ENCODE measurements around the gene MANBA. TPM values are rescaled to one million over a fixed set of nuclear protein-coding genes. Genes with fewer than 3 reads are reported as not detected.

Gene MANBA
- total RNA-seq (2021) (4.0 and 5.5 TPM in 2 replicates), Bru-seq, nascent RNA (percentile 53 among the genes with signal in this experiment), BruChase-seq, experiment 1, labeled RNA remaining after a 2-hour chase (percentile 53 among the genes with signal in this experiment), BruChase-seq, experiment 2, labeled RNA remaining after a 6-hour chase (percentile 48 among the genes with signal in this experiment)
- long read RNA-seq, partial matches to known transcripts, result 4 of 9 reads
- long read RNA-seq, other reads (novel, unspliced or antisense), result 1 of 9 reads

DNA sequence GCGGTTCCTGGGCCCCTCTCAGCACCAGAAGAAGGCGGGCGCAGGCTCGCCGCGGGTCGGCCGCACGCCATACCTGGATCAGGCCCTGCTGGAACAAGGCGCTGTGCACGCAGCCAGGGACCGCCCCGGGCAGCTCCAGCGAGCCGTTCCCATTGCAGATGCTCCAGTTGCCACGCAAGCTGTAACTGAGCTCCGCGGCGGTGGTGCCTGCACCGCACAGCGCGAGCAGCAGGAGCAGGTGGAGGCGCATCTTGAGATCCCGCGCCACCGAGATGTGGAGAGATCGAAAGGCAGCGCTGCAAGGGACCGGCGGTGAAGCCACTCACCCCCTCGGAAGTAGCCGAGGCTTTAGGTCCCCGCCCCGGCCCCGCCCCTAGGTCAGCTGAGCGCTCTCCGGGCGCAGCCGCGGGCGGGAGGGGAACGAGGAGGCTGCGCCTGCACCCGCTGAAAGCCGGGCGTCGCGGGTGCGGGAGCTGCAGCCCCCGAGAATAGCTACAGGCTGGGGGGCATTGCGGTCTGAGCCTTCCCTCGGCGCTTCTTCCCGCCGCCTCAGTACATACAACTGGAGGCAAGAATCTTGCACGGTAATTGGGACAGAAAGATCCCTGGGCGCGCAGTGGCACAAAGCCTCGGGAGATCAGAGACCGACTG, at the start of gene MANBA:
MANBA (minus strand) TSS at position 324 of the 651 bp plus-strand sequence; CDS start at position 250, 74 bp downstream.
- H3K27ac ChIP-seq (ENCODE audit: low read depth, low read length, poor library complexity, severe bottlenecking), result no peak within 1 kb of the TSS
- no TSS peak for BruUV-seq (replicated peaks)
- ChIA-PET POLR2A (ENCODE audit: low non-redundant PET) (interaction anchor here (0.6 kb wide), 1 partner anchor 105 kb away, joined by 3 read pairs; no protein-coding TSS in a partner anchor), CTCF (no interaction called here)
- TF ChIP-seq EZH2 (IDR thresholded peaks at IDR 0.05; ENCODE audit: borderline replicate concordance, low read depth, low read length, poor library complexity, severe bottlenecking), result no peak
- intact Hi-C loops (cut with micrococcal nuclease; ENCODE audit: unreplicated experiment), result loop anchor here (10.0 kb wide), 1 partner anchor 136 kb away; no protein-coding TSS in a partner anchor
- peak within 1 kb of the TSS; percentile 73 for H3K4me3 ChIP-seq (ENCODE audit: low read depth, low read length, poor library complexity, severe bottlenecking)
- peak; percentile 81 for DNase-seq (ENCODE audit: low spot score)
- H3K36me3 ChIP-seq (ENCODE audit: insufficient read depth, low read length, poor library complexity, severe bottlenecking), result no peaks in the 10 kb centered on the region
- H3K9me3 ChIP-seq (ENCODE audit: low read depth, low read length, poor library complexity, severe bottlenecking), result no peaks in the 10 kb centered on the region
- no peaks in the 10 kb centered on the region for H3K27me3 ChIP-seq (replicated peaks; ENCODE audit: insufficient read depth, low read depth, low read length, poor library complexity)
- H3K4me1 ChIP-seq (ENCODE audit: insufficient read depth, low read length, poor library complexity, severe bottlenecking), result peaks cover 6% of the 10 kb centered on the region

DNA sequence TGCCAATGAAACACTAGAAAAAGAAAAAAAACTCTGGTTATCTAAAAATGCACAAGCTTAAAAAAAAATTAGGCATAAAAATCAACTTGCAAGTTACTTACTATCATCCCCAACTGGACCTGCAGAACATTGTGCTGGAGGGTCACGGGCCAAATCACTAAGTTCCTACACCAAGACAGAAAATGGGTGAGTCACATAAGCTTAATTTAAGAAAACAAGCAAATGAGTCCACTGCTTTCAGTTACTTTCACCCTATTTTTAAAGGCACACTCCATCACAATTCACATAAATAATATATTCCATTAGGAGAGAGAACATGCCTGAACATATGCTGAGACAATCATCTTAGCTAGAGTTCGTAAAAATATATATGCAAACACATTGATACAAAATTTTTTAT, 48.9 kb upstream of the MANBA start:
- TF ChIP-seq, protein P1, sequence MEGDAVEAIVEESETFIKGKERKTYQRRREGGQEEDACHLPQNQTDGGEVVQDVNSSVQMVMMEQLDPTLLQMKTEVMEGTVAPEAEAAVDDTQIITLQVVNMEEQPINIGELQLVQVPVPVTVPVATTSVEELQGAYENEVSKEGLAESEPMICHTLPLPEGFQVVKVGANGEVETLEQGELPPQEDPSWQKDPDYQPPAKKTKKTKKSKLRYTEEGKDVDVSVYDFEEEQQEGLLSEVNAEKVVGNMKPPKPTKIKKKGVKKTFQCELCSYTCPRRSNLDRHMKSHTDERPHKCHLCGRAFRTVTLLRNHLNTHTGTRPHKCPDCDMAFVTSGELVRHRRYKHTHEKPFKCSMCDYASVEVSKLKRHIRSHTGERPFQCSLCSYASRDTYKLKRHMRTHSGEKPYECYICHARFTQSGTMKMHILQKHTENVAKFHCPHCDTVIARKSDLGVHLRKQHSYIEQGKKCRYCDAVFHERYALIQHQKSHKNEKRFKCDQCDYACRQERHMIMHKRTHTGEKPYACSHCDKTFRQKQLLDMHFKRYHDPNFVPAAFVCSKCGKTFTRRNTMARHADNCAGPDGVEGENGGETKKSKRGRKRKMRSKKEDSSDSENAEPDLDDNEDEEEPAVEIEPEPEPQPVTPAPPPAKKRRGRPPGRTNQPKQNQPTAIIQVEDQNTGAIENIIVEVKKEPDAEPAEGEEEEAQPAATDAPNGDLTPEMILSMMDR (conservative IDR thresholded peaks at IDR 0.05; ENCODE audit: low read depth, low read length), result no peak
- TF ChIP-seq EZH2 (IDR thresholded peaks at IDR 0.05; ENCODE audit: borderline replicate concordance, low read depth, low read length, poor library complexity, severe bottlenecking), result no peak
- no TSS peak for BruUV-seq (replicated peaks)
- Histone ChIP-seq H3K36me3 (ENCODE audit: insufficient read depth, low read length, poor library complexity, severe bottlenecking) (peaks cover 47% of the 10 kb centered on the region), H3K4me1 (ENCODE audit: insufficient read depth, low read length, poor library complexity, severe bottlenecking) (peaks cover 5% of the 10 kb centered on the region), H3K27ac (ENCODE audit: low read depth, low read length, poor library complexity, severe bottlenecking) (no peak overlapping the region), H3K9me3 (ENCODE audit: low read depth, low read length, poor library complexity, severe bottlenecking) (no peaks in the 10 kb centered on the region), H3K27me3 (replicated peaks; ENCODE audit: insufficient read depth, low read depth, low read length, poor library complexity) (no peaks in the 10 kb centered on the region), H3K4me3 (ENCODE audit: low read depth, low read length, poor library complexity, severe bottlenecking) (no peak overlapping the region)
- intact Hi-C loops (cut with micrococcal nuclease; ENCODE audit: unreplicated experiment), result no loop called here
- DNase-seq (ENCODE audit: low spot score), result no peak
- POLR2A ChIA-PET (ENCODE audit: low non-redundant PET), result no interaction called here
- CTCF ChIA-PET, result interaction anchor here (0.6 kb wide), 1 partner anchor 13 kb away, joined by 3 read pairs; no protein-coding TSS in a partner anchor

DNA sequence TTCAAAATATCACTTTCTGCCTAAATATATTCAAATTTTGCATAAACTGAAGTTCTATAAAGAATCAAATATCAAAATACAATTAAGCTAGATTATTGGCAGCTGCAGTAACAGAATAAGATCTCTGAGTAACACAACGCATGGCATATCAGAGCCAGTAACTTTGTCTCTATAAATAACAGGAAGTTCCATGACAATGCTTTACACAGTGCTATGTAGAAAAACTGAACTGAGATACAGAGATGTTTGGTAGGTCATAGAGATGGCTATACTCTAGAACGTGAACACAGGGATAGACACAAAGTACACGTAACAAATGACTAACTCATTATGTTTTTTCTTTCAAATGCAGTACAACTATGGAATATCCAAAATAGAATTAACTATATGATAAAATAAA, 48.4 kb upstream of the MANBA start:
- H3K27me3 ChIP-seq (replicated peaks; ENCODE audit: insufficient read depth, low read depth, low read length, poor library complexity), result no peaks in the 10 kb centered on the region
- H3K4me3 ChIP-seq (ENCODE audit: low read depth, low read length, poor library complexity, severe bottlenecking), result no peak overlapping the region
- H3K4me1 ChIP-seq (ENCODE audit: insufficient read depth, low read length, poor library complexity, severe bottlenecking), result peaks cover 5% of the 10 kb centered on the region
- H3K36me3 ChIP-seq (ENCODE audit: insufficient read depth, low read length, poor library complexity, severe bottlenecking), result peaks cover 51% of the 10 kb centered on the region
- DNase-seq (ENCODE audit: low spot score), result no peak
- CTCF ChIA-PET, result interaction anchor here (0.6 kb wide), 1 partner anchor 13 kb away, joined by 3 read pairs; no protein-coding TSS in a partner anchor
- H3K9me3 ChIP-seq (ENCODE audit: low read depth, low read length, poor library complexity, severe bottlenecking), result no peaks in the 10 kb centered on the region
- BruUV-seq (replicated peaks), result no TSS peak
- H3K27ac ChIP-seq (ENCODE audit: low read depth, low read length, poor library complexity, severe bottlenecking), result no peak overlapping the region
- POLR2A ChIA-PET (ENCODE audit: low non-redundant PET), result no interaction called here
- intact Hi-C loops (cut with micrococcal nuclease; ENCODE audit: unreplicated experiment), result no loop called here
- TF ChIP-seq, protein P1 (conservative IDR thresholded peaks at IDR 0.05; ENCODE audit: low read depth, low read length), result no peak
- no peak for TF ChIP-seq EZH2 (IDR thresholded peaks at IDR 0.05; ENCODE audit: borderline replicate concordance, low read depth, low read length, poor library complexity, severe bottlenecking)
